Astrocyte (in vitro differentiated cells and primary cell): ENCODE data around the gene ANKRD39. TPM values are rescaled to one million over a fixed set of nuclear protein-coding genes. Genes with fewer than 3 reads are reported as not detected.

Experiments
- DNase-seq: peaks from one replicate; pipeline ENCODE4 v3.0.0-alpha.2; 2010; ENCODE audit warnings: low read depth
- FAIRE-seq: peaks from 2 replicates; lab custom pipeline; 2011; peaks lifted over from hg19 to GRCh38; lab: Jason Lieb, UNC
- H2AFZ ChIP-seq: 2 replicates; pipeline ENCODE4 v1.6.0; 2012; ENCODE audit warnings: low read depth, low read length, inconsistent platforms
- H3K27ac ChIP-seq: 2 replicates; pipeline ENCODE4 v1.5.1; 2011; ENCODE audit warnings: low read depth, low read length, inconsistent platforms
- H3K27me3 ChIP-seq: 2 replicates; pipeline ENCODE4 v1.6.0; 2011; ENCODE audit warnings: low read length, inconsistent platforms; ENCODE audit not compliant: insufficient read depth
- H3K36me3 ChIP-seq: 2 replicates; pipeline ENCODE4 v1.5.1; 2011; ENCODE audit warnings: low read length, inconsistent platforms; ENCODE audit not compliant: insufficient read depth
- H3K4me1 ChIP-seq: 2 replicates; pipeline ENCODE4 v1.5.1; 2011; ENCODE audit warnings: low read length, inconsistent platforms; ENCODE audit not compliant: insufficient read depth
- H3K4me2 ChIP-seq: 2 replicates; pipeline ENCODE4 v1.6.0; 2012; ENCODE audit warnings: low read length, inconsistent platforms
- H3K4me3 ChIP-seq: 2 replicates; pipeline ENCODE4 v1.5.1; 2011; ENCODE audit warnings: low read depth, mild to moderate bottlenecking, low read length, inconsistent platforms; ENCODE audit not compliant: insufficient read depth
- H3K79me2 ChIP-seq: 2 replicates; pipeline ENCODE4 v1.6.0; 2012; ENCODE audit warnings: mild to moderate bottlenecking, low read length, inconsistent platforms; ENCODE audit not compliant: insufficient read depth
- H3K9ac ChIP-seq: 2 replicates; pipeline ENCODE4 v1.6.0; 2012; ENCODE audit warnings: mild to moderate bottlenecking, low read length, inconsistent platforms
- H3K9me3 ChIP-seq: 2 replicates; pipeline ENCODE4 v1.5.1; 2012; ENCODE audit warnings: low read depth, mild to moderate bottlenecking, low read length, inconsistent platforms; ENCODE audit not compliant: insufficient read depth
- H4K20me1 ChIP-seq: 2 replicates; pipeline ENCODE4 v1.6.0; 2012; ENCODE audit warnings: low read length, inconsistent platforms; ENCODE audit not compliant: insufficient read depth
- H3K27ac Mint-ChIP-seq: one replicate; pipeline ENCODE4 v1.8.0; 2021; ENCODE audit warnings: mild to moderate bottlenecking, mixed read lengths; ENCODE audit not compliant: unreplicated experiment
- H3K27me3 Mint-ChIP-seq: one replicate; pipeline ENCODE4 v1.8.0; 2021; ENCODE audit warnings: low read depth, mixed read lengths; ENCODE audit not compliant: unreplicated experiment
- H3K36me3 Mint-ChIP-seq: one replicate; pipeline ENCODE4 v1.8.0; 2021; ENCODE audit warnings: low read depth, mixed read lengths; ENCODE audit not compliant: unreplicated experiment
- H3K4me1 Mint-ChIP-seq: one replicate; pipeline ENCODE4 v1.8.0; 2021; ENCODE audit warnings: low read depth, mixed read lengths; ENCODE audit not compliant: unreplicated experiment
- H3K4me3 Mint-ChIP-seq: one replicate; pipeline ENCODE4 v1.8.0; 2021; ENCODE audit warnings: mild to moderate bottlenecking, moderate library complexity, mixed read lengths; ENCODE audit not compliant: unreplicated experiment
- H3K9me3 Mint-ChIP-seq: one replicate; pipeline ENCODE4 v1.8.0; 2021; ENCODE audit warnings: mild to moderate bottlenecking, mixed read lengths; ENCODE audit not compliant: unreplicated experiment
- CTCF ChIP-seq: IDR thresholded peaks from 2 replicates; pipeline ENCODE4 v1.5.1; 2011; ENCODE audit warnings: low read depth, mild to moderate bottlenecking, inconsistent platforms, low read length, moderate library complexity; ENCODE audit not compliant: insufficient read depth
- EZH2 ChIP-seq: IDR thresholded peaks from 2 replicates; pipeline ENCODE4 v1.6.1; 2012; ENCODE audit warnings: mild to moderate bottlenecking, low read length, inconsistent platforms; ENCODE audit not compliant: insufficient read depth
- total RNA-seq: library from RNA; stranded (reverse); gene quantifications from 2 replicates; pipeline ENCODE4 v1.2.1, GENCODE V29; 2021

Gene ANKRD39
- total RNA-seq, 1 donor from 2014 or later = 13.7 TPM

- Histone ChIP-seq H3K27ac (no peak overlapping the region), H3K4me3 (no peak overlapping the region), H3K4me1 (no peaks in the 10 kb centered on the region), H2AFZ (no peak overlapping the region), H3K4me2 (no peak overlapping the region), H3K9me3 (no peaks in the 10 kb centered on the region), H3K36me3 (no peaks in the 10 kb centered on the region), H3K79me2 (no peaks in the 10 kb centered on the region), H3K27me3 (peaks cover 5% of the 10 kb centered on the region), H4K20me1 (no peaks in the 10 kb centered on the region), H3K9ac (no peak overlapping the region)
- Mint-ChIP-seq H3K9me3 (no peaks in the 10 kb centered on the region), H3K36me3 (no peaks in the 10 kb centered on the region), H3K27me3 (peaks cover 15% of the 10 kb centered on the region), H3K4me3 (no peak overlapping the region), H3K27ac (no peak overlapping the region), H3K4me1 (peaks cover 19% of the 10 kb centered on the region)
- TF ChIP-seq CTCF (no peak), EZH2 (no peak)
- DNase-seq (no peak), FAIRE-seq (no peak)
Observed at GRCh38 chr2:96883306-96883705, 25.5 kb upstream of the ANKRD39 start.

- H2AFZ ChIP-seq = no peak overlapping the region
- no peaks in the 10 kb centered on the region for H3K36me3 ChIP-seq
- H3K27ac ChIP-seq = no peak overlapping the region
- H3K4me2 ChIP-seq = no peak overlapping the region
- Mint-ChIP-seq H3K4me3 (no peak overlapping the region), H3K27me3 (peaks cover 16% of the 10 kb centered on the region), H3K9me3 (no peaks in the 10 kb centered on the region), H3K27ac (no peak overlapping the region), H3K36me3 (no peaks in the 10 kb centered on the region), H3K4me1 (peaks cover 17% of the 10 kb centered on the region)
- H3K9ac ChIP-seq = no peak overlapping the region
- TF ChIP-seq CTCF (no peak), EZH2 (no peak)
- H3K79me2 ChIP-seq = no peaks in the 10 kb centered on the region
- H3K4me1 ChIP-seq = no peaks in the 10 kb centered on the region
- no peak overlapping the region for H3K4me3 ChIP-seq
- no peak for DNase-seq
- peaks cover 5% of the 10 kb centered on the region for H3K27me3 ChIP-seq
- no peaks in the 10 kb centered on the region for H3K9me3 ChIP-seq
- H4K20me1 ChIP-seq = no peaks in the 10 kb centered on the region
- FAIRE-seq = no peak
Observed at GRCh38 chr2:96882906-96883305, 25.1 kb upstream of the ANKRD39 start.

GRCh38 chr2:96882230-96882629 lies 24.4 kb upstream of the ANKRD39 start:
- Mint-ChIP-seq H3K9me3 (no peaks in the 10 kb centered on the region), H3K27me3 (peaks cover 16% of the 10 kb centered on the region), H3K36me3 (no peaks in the 10 kb centered on the region), H3K4me1 (peaks cover 10% of the 10 kb centered on the region), H3K4me3 (no peak overlapping the region), H3K27ac (no peak overlapping the region)
- no peak overlapping the region for H3K4me2 ChIP-seq
- TF ChIP-seq CTCF (no peak), EZH2 (no peak)
- no peak overlapping the region for H2AFZ ChIP-seq
- no peaks in the 10 kb centered on the region for H3K36me3 ChIP-seq
- no peaks in the 10 kb centered on the region for H4K20me1 ChIP-seq
- no peak overlapping the region for H3K9ac ChIP-seq
- no peaks in the 10 kb centered on the region for H3K79me2 ChIP-seq
- H3K27ac ChIP-seq = no peak overlapping the region
- no peaks in the 10 kb centered on the region for H3K9me3 ChIP-seq
- no peaks in the 10 kb centered on the region for H3K4me1 ChIP-seq
- peaks cover 5% of the 10 kb centered on the region for H3K27me3 ChIP-seq
- FAIRE-seq (no peak), DNase-seq (no peak)
- H3K4me3 ChIP-seq = no peak overlapping the region
